ENCODE data around the gene MEPCE. TPM values are rescaled to one million over a fixed set of nuclear protein-coding genes. Genes with fewer than 3 reads are reported as not detected.

MEPCE gene
- total RNA-seq, 1 experiment from 2014 or later = 89.1 TPM

Other genes with a start within 250 kb of the MEPCE start
- gene PVRIG, start 209.9 kb upstream of the MEPCE start, total RNA-seq (2014; rRNA removed; shearing (Covaris generic)) = not detected in 2 replicates
- not detected in 2 replicates for gene SPDYE3, start 122.1 kb upstream of the MEPCE start, total RNA-seq (2014; rRNA removed; shearing (Covaris generic))
- gene PILRB, start 71.7 kb upstream of the MEPCE start, total RNA-seq (2014; rRNA removed; shearing (Covaris generic)) = 104 and 119 TPM in 2 replicates
- gene PILRA, start 56.3 kb upstream of the MEPCE start, total RNA-seq (2014; rRNA removed; shearing (Covaris generic)) = 2.1 TPM in 1 of 2 replicates, not detected in the other
- 0.76 and 1.0 TPM in 2 replicates for gene ZCWPW1, start 1.1 kb upstream of the MEPCE start, total RNA-seq (2014; rRNA removed; shearing (Covaris generic))
- 102 and 110 TPM in 2 replicates for gene PPP1R35, start 6.7 kb downstream of the MEPCE start, total RNA-seq (2014; rRNA removed; shearing (Covaris generic))
- 0.21 and 0.64 TPM in 2 replicates for gene SPACDR, start 34.4 kb downstream of the MEPCE start, total RNA-seq (2014; rRNA removed; shearing (Covaris generic))
- gene TSC22D4, start 49.4 kb downstream of the MEPCE start, total RNA-seq (2014; rRNA removed; shearing (Covaris generic)) = 102 and 123 TPM in 2 replicates
- 0.03 and 0.21 TPM in 2 replicates for gene NYAP1, start 54.1 kb downstream of the MEPCE start, total RNA-seq (2014; rRNA removed; shearing (Covaris generic))
- 29.8 and 30.4 TPM in 2 replicates for gene AGFG2, start 109.4 kb downstream of the MEPCE start, total RNA-seq (2014; rRNA removed; shearing (Covaris generic))
- gene SAP25, start 144.1 kb downstream of the MEPCE start, total RNA-seq (2014; rRNA removed; shearing (Covaris generic)) = 0.63 and 1.5 TPM in 2 replicates
- gene LRCH4, start 156.3 kb downstream of the MEPCE start, total RNA-seq (2014; rRNA removed; shearing (Covaris generic)) = 58.1 and 72.9 TPM in 2 replicates
- gene FBXO24, start 156.5 kb downstream of the MEPCE start, total RNA-seq (2014; rRNA removed; shearing (Covaris generic)) = 0.29 and 0.36 TPM in 2 replicates
- gene PCOLCE, start 172.5 kb downstream of the MEPCE start, total RNA-seq (2014; rRNA removed; shearing (Covaris generic)) = 4.7 and 5.2 TPM in 2 replicates
- 16.4 and 18.4 TPM in 2 replicates for gene MOSPD3, start 182.7 kb downstream of the MEPCE start, total RNA-seq (2014; rRNA removed; shearing (Covaris generic))
- 1.2 and 1.7 TPM in 2 replicates for gene TFR2, start 211.7 kb downstream of the MEPCE start, total RNA-seq (2014; rRNA removed; shearing (Covaris generic))
- 0.13 TPM in 1 of 2 replicates, not detected in the other for gene ACTL6B, start 226.6 kb downstream of the MEPCE start, total RNA-seq (2014; rRNA removed; shearing (Covaris generic))
- 272 and 317 TPM in 2 replicates for gene GNB2, start 243.9 kb downstream of the MEPCE start, total RNA-seq (2014; rRNA removed; shearing (Covaris generic))